GM12892 (cell line): ENCODE results near the gene KNDC1.

Source experiments
- POLR2A ChIP-seq: IDR thresholded peaks from 2 replicates; pipeline ENCODE4 v1.6.1; 2011; ENCODE audit warnings: low read depth, low read length, control low read depth
- POLR2AphosphoS5 ChIP-seq: IDR thresholded peaks from 2 replicates; pipeline ENCODE4 v1.6.1; 2011; ENCODE audit warnings: low read depth, low read length, control low read depth
- TAF1 ChIP-seq: IDR thresholded peaks from 2 replicates; pipeline ENCODE4 v1.6.1; 2011; ENCODE audit warnings: low read depth, mild to moderate bottlenecking, control low read depth, low read length, borderline replicate concordance

- no peak for TF ChIP-seq POLR2A
- no peak for TF ChIP-seq POLR2AphosphoS5
- TF ChIP-seq TAF1: no peak
Measured at GRCh38 chr10:133184591-133185244, 24.7 kb downstream of the KNDC1 start.
